H1 (cell line): ENCODE results near the gene WDR45B. TPM values are rescaled to one million over a fixed set of nuclear protein-coding genes. Genes with fewer than 3 reads are reported as not detected.

Source experiments
- CBX8 ChIP-seq: fragments of 300-800, 300-1000 bp; sonication (generic); IDR thresholded peaks from 2 replicates; pipeline ENCODE4 v1.7.1; 2016; ENCODE audit warnings: low read depth, low read length, borderline replicate concordance
- polyA plus RNA-seq, 7 experiments: library from polyadenylated mRNA; depleted of rRNA in 3 of 7; stranded (reverse) in 5 of 7; unstranded in 2 of 7; fragments of >200 nt in 5 of 7; fragments of 200-250 nt in 2 of 7; gene quantifications; 1 replicate in 5 of 7; 2 replicates in 1 of 7; 4 replicates in 1 of 7; pipeline versions ENCODE4 v1.2.1 to v1.2.3, GENCODE V29; 2011 to 2013; ENCODE audit warnings: missing spikeins in 2 of 7, mixed read lengths in 2 of 7
- total RNA-seq: library from RNA; stranded (reverse); fragmentation: NEBNext Ultra II Directional; extraction: Animal tissue kit (Norgen Biotek cat#: 25700); gene quantifications from 2 replicates; pipeline ENCODE4 v1.2.1, GENCODE V29; 2021

Gene WDR45B
- total and polyA plus RNA-seq, 2 of the 8 experiments (the other 6 are each of a cell fraction or from before 2014, with no cell fraction given), result 82.0 to 100 TPM

DNA sequence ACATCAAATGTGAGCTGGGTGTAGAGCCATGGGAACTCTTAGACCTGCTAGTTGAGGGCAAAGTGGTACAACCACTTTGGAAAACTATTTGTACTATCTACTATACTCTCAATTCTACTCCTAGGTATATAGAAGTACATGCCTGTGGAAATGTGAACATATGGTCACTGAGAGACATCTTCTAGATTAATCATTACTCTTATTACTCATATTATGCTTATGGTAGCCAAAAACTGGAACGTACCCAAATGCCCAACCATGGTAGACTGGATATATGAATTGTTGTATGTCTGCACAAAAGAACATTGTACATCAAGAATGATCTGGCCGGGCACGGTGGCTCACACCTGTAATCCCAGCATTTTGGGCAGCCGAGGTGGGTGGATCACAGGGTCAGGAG, 2.7 kb downstream of the WDR45B start (continued):
- TF ChIP-seq CBX8, result no peak
- TF ChIP-seq, all 59 proteins: peak for 0
